ENCODE data around the gene F2RL2.
"Not testable (repeated sequence)": the region's sequence is repeated elsewhere in the genome, so short reads cannot be mapped to it uniquely, and the experiment has no call there.

F2RL2 gene

GRCh38 chr5:76604838-76605237, 18.4 kb downstream of the F2RL2 start:
- TF ChIP-seq CTCF (IDR thresholded peaks at IDR 0.05; ENCODE audit: low read depth, low read length) = no peak
- no peak overlapping the region for H3K4me3 ChIP-seq (replicated peaks in 1 of 2; ENCODE audit: low read depth in 2 of 2, low read length in 2 of 2)
- peak; percentile 55 to 81 for DNase-seq (ENCODE audit: low read depth in 2 of 2)

- H3K4me3 ChIP-seq (replicated peaks in 1 of 2; ENCODE audit: low read depth in 2 of 2, low read length in 2 of 2); DNase-seq (ENCODE audit: low read depth in 2 of 2): not testable (repeated sequence)
Measured at GRCh38 chr5:76603991-76604390, 19.2 kb downstream of the F2RL2 start.

DNA sequence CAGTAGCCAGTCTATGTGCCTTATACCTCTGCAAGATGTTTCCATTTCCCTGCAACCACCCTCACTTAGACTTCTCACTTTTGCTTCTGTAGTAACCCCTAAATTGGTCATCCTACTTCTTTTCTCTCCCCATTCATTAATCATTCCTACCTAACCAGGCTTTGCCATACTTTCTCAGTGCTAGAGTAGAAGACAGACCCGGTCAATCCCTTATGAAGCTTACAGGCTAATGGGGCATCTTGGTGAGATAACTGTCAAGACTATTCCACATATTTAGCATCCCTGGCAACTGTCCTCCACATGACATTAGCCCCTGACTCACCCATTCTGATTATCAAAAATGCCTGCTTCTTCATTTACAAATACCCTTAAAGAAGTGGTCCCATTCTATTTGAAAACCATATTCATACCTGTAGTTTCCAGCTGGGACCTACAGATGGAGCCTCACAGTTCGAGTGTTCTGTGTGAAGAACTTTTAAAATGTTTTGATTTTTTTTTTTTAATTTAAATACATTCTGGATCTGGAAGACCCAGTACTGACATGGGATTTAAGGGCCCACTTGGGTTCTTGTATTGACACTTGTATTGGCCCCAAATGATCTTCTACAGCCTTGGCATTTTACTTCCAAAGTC, 21.0 kb downstream of the F2RL2 start:
- H3K4me3 ChIP-seq (replicated peaks in 1 of 2; ENCODE audit: low read depth in 2 of 2, low read length in 2 of 2) = no peak overlapping the region

DNA sequence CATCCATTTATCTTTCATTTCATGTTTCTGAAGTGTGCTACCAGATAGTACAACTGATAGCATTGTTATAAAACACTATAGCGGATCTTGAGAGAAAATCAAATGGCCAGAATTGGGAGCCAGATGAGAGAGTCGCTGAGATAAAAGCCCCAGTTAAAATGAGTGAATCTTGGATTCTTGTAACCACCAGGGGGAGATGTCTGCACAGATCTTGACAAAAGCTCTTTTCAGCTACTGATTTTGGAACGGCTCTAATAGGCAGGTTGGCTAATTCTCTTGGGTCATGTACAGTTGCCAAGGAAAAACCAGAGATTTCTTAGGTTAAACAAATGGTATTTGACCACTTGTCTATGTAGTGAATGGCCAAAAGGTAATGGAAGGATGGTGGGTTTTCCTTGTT, 21.7 kb downstream of the F2RL2 start:
- peak; percentile 62 for TF ChIP-seq CTCF (IDR thresholded peaks at IDR 0.05; ENCODE audit: low read depth, low read length)
- DNase-seq (ENCODE audit: low read depth in 2 of 2) = peak; percentile 87 to 88
- H3K4me3 ChIP-seq (replicated peaks in 1 of 2; ENCODE audit: low read depth in 2 of 2, low read length in 2 of 2) = no peak overlapping the region

More for the DNA sequence above, 21.0 kb downstream of the F2RL2 start:
- peak; percentile 59 to 65 for DNase-seq (ENCODE audit: low read depth in 2 of 2)
- TF ChIP-seq CTCF (IDR thresholded peaks at IDR 0.05; ENCODE audit: low read depth, low read length) = peak; percentile 33

- no peak for TF ChIP-seq CTCF (IDR thresholded peaks at IDR 0.05; ENCODE audit: low read depth, low read length)
- DNase-seq (ENCODE audit: low read depth in 2 of 2) = no peak
- H3K4me3 ChIP-seq (replicated peaks in 1 of 2; ENCODE audit: low read depth in 2 of 2, low read length in 2 of 2) = no peak overlapping the region
Measured at GRCh38 chr5:76600716-76601115, 22.5 kb downstream of the F2RL2 start.

- no peak for DNase-seq (ENCODE audit: low read depth in 2 of 2)
- TF ChIP-seq CTCF (IDR thresholded peaks at IDR 0.05; ENCODE audit: low read depth, low read length) = no peak
- no peak overlapping the region for H3K4me3 ChIP-seq (replicated peaks in 1 of 2; ENCODE audit: low read depth in 2 of 2, low read length in 2 of 2)
Measured at GRCh38 chr5:76598531-76598930, 24.7 kb downstream of the F2RL2 start.

GRCh38 chr5:76595755-76596481, 27.3 kb downstream of the F2RL2 start:
- TF ChIP-seq CTCF (IDR thresholded peaks at IDR 0.05; ENCODE audit: low read depth, low read length) = no peak
- no peak overlapping the region for H3K4me3 ChIP-seq (replicated peaks in 1 of 2; ENCODE audit: low read depth in 2 of 2, low read length in 2 of 2)
- no peak for DNase-seq (ENCODE audit: low read depth in 2 of 2)
